GM21619 (cell line): Measurements from ENCODE around the gene GGT7.
"Not testable (repeated sequence)": the region's sequence is repeated elsewhere in the genome, so short reads cannot be mapped to it uniquely, and the experiment has no call there.

Source experiments
- ATAC-seq: cut with Tn5 transposase; IDR thresholded peaks from one replicate; pipeline ENCODE4 v1.9.1; 2021; ENCODE audit not compliant: unreplicated experiment

Gene GGT7

GRCh38 chr20:34850969-34851368 lies 21.7 kb downstream of the GGT7 start:
- ATAC-seq, result no peak

- no peak for ATAC-seq
These were observed 22.9 kb downstream of the GGT7 start for GRCh38 chr20:34849778-34850177.

- no peak for ATAC-seq
These were observed 24.1 kb downstream of the GGT7 start for GRCh38 chr20:34848597-34848996.

GRCh38 chr20:34843421-34843820 lies 29.2 kb downstream of the GGT7 start:
- ATAC-seq, result no peak

GRCh38 chr20:34842143-34842542 lies 30.5 kb downstream of the GGT7 start:
- ATAC-seq, result no peak

GRCh38 chr20:34834459-34834893 lies 38.2 kb downstream of the GGT7 start:
- no peak for ATAC-seq

GRCh38 chr20:34831936-34832335 lies 40.7 kb downstream of the GGT7 start:
- no peak for ATAC-seq

GRCh38 chr20:34829191-34829590 lies 43.5 kb downstream of the GGT7 start:
- no peak for ATAC-seq

GRCh38 chr20:34825530-34826362 lies 46.9 kb downstream of the GGT7 start, which contains the start of gene NCOA6:
Gene NCOA6 (minus strand): TSS chr20:34825651. CDS start chr20:34782355, 43,296 bp downstream.
- peak; percentile 51 for ATAC-seq

- ATAC-seq, result peak; percentile 63
These were observed 47.7 kb downstream of the GGT7 start for GRCh38 chr20:34824806-34825529.

- ATAC-seq, result peak; percentile 59
These were observed 48.2 kb downstream of the GGT7 start for GRCh38 chr20:34824452-34824805.

- no peak for ATAC-seq
These were observed 48.6 kb downstream of the GGT7 start for GRCh38 chr20:34824026-34824425.

GRCh38 chr20:34820805-34821578 lies 51.7 kb downstream of the GGT7 start:
- ATAC-seq, result no peak

GRCh38 chr20:34817801-34818200 lies 54.9 kb downstream of the GGT7 start:
- ATAC-seq, result no peak

- no peak for ATAC-seq
These were observed 55.6 kb downstream of the GGT7 start for GRCh38 chr20:34817072-34817471.

- no peak for ATAC-seq
These were observed 57.0 kb downstream of the GGT7 start for GRCh38 chr20:34815636-34816035.

- ATAC-seq, result no peak
These were observed 64.1 kb downstream of the GGT7 start for GRCh38 chr20:34808583-34808982.

- ATAC-seq, result not testable (repeated sequence)
These were observed 64.7 kb downstream of the GGT7 start for GRCh38 chr20:34807944-34808465.

- ATAC-seq, result no peak
These were observed 66.4 kb downstream of the GGT7 start for GRCh38 chr20:34806255-34806654.

GRCh38 chr20:34798871-34799270 lies 73.8 kb downstream of the GGT7 start:
- no peak for ATAC-seq

- ATAC-seq, result no peak
These were observed 74.3 kb downstream of the GGT7 start for GRCh38 chr20:34798328-34798727.
